Left ventricle myocardium inferior (tissue), 1 donor: ENCODE results near the gene PAN2. TPM values are rescaled to one million over a fixed set of nuclear protein-coding genes. Genes with fewer than 3 reads are reported as not detected.
A peak's percentile ranks its signal among the peaks of the same experiment; 100 is the strongest.
"Not testable (repeated sequence)": the region's sequence is repeated elsewhere in the genome, so short reads cannot be mapped to it uniquely, and the experiment has no call there.

Source experiments
- DNase-seq: peaks from one replicate; pipeline ENCODE4 v3.0.0-alpha.2; 2020
- H3K27ac ChIP-seq: fragments of 200-600 bp; replicated peaks from 2 replicates; pipeline ENCODE4 v1.8.0; 2021
- H3K27me3 ChIP-seq: fragments of 200-600 bp; 2 replicates; pipeline ENCODE4 v1.8.0; 2021; ENCODE audit warnings: low read depth
- H3K36me3 ChIP-seq: fragments of 200-600 bp; 2 replicates; pipeline ENCODE4 v1.8.0; 2021
- H3K4me1 ChIP-seq: fragments of 200-600 bp; 2 replicates; pipeline ENCODE4 v1.8.0; 2021
- H3K4me3 ChIP-seq: fragments of 200-600 bp; 2 replicates; pipeline ENCODE4 v1.8.0; 2021; ENCODE audit warnings: mild to moderate bottlenecking, moderate library complexity
- H3K9me3 ChIP-seq: fragments of 200-600 bp; replicated peaks from 2 replicates; pipeline ENCODE4 v1.8.0; 2021
- CTCF ChIP-seq: fragments of 200-600 bp; IDR thresholded peaks from 2 replicates; pipeline ENCODE4 v1.8.0; 2021; ENCODE audit warnings: antibody characterized with exemption, mild to moderate bottlenecking, borderline replicate concordance
- intact Hi-C: fragments of 100-400 bp; cut with micrococcal nuclease; formaldehyde crosslinking; loops from one replicate; pipeline ENCODE4 v1.11.0; 2022
- total RNA-seq: library from RNA; stranded (reverse); fragmentation: NEBNext Ultra II Directional; extraction: Animal tissue kit (Norgen Biotek cat#: 25700); gene quantifications from one replicate; pipeline ENCODE4 v1.2.1, GENCODE V29; 2021
- donor health status: DM: no; HTN: yes; CAD: no; lungs with severe emphysema.

The PAN2 gene
- total RNA-seq, 1 donor from 2014 or later = 49.5 TPM

GRCh38 chr12:56286044-56286830, 47.6 kb downstream of the PAN2 start:
- DNase-seq = no peak
- peaks cover 50% of the 10 kb centered on the region for H3K4me1 ChIP-seq
- H3K9me3 ChIP-seq = no peaks in the 10 kb centered on the region
- intact Hi-C loops = no loop called here
- no peaks in the 10 kb centered on the region for H3K27me3 ChIP-seq
- H3K36me3 ChIP-seq = peaks cover 70% of the 10 kb centered on the region
- no peak overlapping the region for H3K4me3 ChIP-seq
- TF ChIP-seq CTCF = no peak
- H3K27ac ChIP-seq = peak overlapping the region; percentile 39

- intact Hi-C loops, H3K4me3 ChIP-seq, H3K9me3 ChIP-seq, H3K27me3 ChIP-seq, DNase-seq, H3K27ac ChIP-seq: not testable (repeated sequence)
- peaks cover 73% of the 10 kb centered on the region for H3K36me3 ChIP-seq
- peaks cover 37% of the 10 kb centered on the region for H3K4me1 ChIP-seq
Observed at GRCh38 chr12:56284263-56284662, 49.5 kb downstream of the PAN2 start.

- no peaks in the 10 kb centered on the region for H3K27me3 ChIP-seq
- H3K36me3 ChIP-seq = peaks cover 90% of the 10 kb centered on the region
- peaks cover 20% of the 10 kb centered on the region for H3K4me1 ChIP-seq
- no peak overlapping the region for H3K4me3 ChIP-seq
- intact Hi-C loops = no loop called here
- no peak for DNase-seq
- H3K27ac ChIP-seq = no peak overlapping the region
- no peaks in the 10 kb centered on the region for H3K9me3 ChIP-seq
- TF ChIP-seq CTCF = no peak
Observed at GRCh38 chr12:56282579-56282978, 51.2 kb downstream of the PAN2 start.

GRCh38 chr12:56282030-56282429, 51.8 kb downstream of the PAN2 start:
- Histone ChIP-seq H3K9me3 (no peaks in the 10 kb centered on the region), H3K27me3 (no peaks in the 10 kb centered on the region), H3K4me1 (peaks cover 15% of the 10 kb centered on the region), H3K27ac (no peak overlapping the region), H3K4me3 (no peak overlapping the region), H3K36me3 (peaks cover 94% of the 10 kb centered on the region)
- intact Hi-C loops = no loop called here
- DNase-seq = no peak
- no peak for TF ChIP-seq CTCF

GRCh38 chr12:56280849-56281248, 53.0 kb downstream of the PAN2 start:
- DNase-seq = no peak
- TF ChIP-seq CTCF = no peak
- Histone ChIP-seq H3K4me1 (peaks cover 3% of the 10 kb centered on the region), H3K27me3 (no peaks in the 10 kb centered on the region), H3K4me3 (no peak overlapping the region), H3K9me3 (no peaks in the 10 kb centered on the region), H3K27ac (no peak overlapping the region), H3K36me3 (peaks cover 97% of the 10 kb centered on the region)
- intact Hi-C loops = no loop called here

- no peaks in the 10 kb centered on the region for H3K27me3 ChIP-seq
- DNase-seq = no peak
- H3K9me3 ChIP-seq = no peaks in the 10 kb centered on the region
- H3K4me1 ChIP-seq = no peaks in the 10 kb centered on the region
- H3K4me3 ChIP-seq = no peak overlapping the region
- H3K27ac ChIP-seq = no peak overlapping the region
- intact Hi-C loops = no loop called here
- H3K36me3 ChIP-seq = peaks cover 99% of the 10 kb centered on the region
- no peak for TF ChIP-seq CTCF
Observed at GRCh38 chr12:56278905-56279304, 54.9 kb downstream of the PAN2 start.
